ENCODE results near the gene BAD. TPM values are rescaled to one million over a fixed set of nuclear protein-coding genes. Genes with fewer than 3 reads are reported as not detected.

Gene BAD
- total RNA-seq, 2 experiments from 2014 or later, result 21.2 to 74.2 TPM

- ChIA-PET POLR2A (no interaction called here), CTCF (ENCODE audit: unreplicated experiment) (no interaction called here)
- TF ChIP-seq, protein P1, sequence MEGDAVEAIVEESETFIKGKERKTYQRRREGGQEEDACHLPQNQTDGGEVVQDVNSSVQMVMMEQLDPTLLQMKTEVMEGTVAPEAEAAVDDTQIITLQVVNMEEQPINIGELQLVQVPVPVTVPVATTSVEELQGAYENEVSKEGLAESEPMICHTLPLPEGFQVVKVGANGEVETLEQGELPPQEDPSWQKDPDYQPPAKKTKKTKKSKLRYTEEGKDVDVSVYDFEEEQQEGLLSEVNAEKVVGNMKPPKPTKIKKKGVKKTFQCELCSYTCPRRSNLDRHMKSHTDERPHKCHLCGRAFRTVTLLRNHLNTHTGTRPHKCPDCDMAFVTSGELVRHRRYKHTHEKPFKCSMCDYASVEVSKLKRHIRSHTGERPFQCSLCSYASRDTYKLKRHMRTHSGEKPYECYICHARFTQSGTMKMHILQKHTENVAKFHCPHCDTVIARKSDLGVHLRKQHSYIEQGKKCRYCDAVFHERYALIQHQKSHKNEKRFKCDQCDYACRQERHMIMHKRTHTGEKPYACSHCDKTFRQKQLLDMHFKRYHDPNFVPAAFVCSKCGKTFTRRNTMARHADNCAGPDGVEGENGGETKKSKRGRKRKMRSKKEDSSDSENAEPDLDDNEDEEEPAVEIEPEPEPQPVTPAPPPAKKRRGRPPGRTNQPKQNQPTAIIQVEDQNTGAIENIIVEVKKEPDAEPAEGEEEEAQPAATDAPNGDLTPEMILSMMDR (conservative IDR thresholded peaks at IDR 0.05; ENCODE audit: low read length), result no peak
- TF ChIP-seq EZH2phosphoT487 (IDR thresholded peaks at IDR 0.05; ENCODE audit: borderline replicate concordance, low read depth, low read length), result no peak
- no peak within 1 kb of the TSS for H3K4me2 ChIP-seq (ENCODE audit: low read length)
- no TSS peak for BruUV-seq (replicated peaks)
- no peaks in the 10 kb centered on the region for H4K20me1 ChIP-seq (ENCODE audit: insufficient read depth, low read length)
- no peaks in the 10 kb centered on the region for H3K9me3 ChIP-seq (ENCODE audit: low read length)
- peaks cover 3% of the 10 kb centered on the region for H3K4me1 ChIP-seq (ENCODE audit: insufficient read depth, low read length, poor library complexity, severe bottlenecking)
- H3K27ac ChIP-seq (ENCODE audit: low read depth, low read length, poor library complexity, severe bottlenecking), result no peak within 1 kb of the TSS
- no peak within 1 kb of the TSS for H3K4me3 ChIP-seq (ENCODE audit: low read depth, low read length, poor library complexity, severe bottlenecking)
- H3K36me3 ChIP-seq (ENCODE audit: insufficient read depth, low read length), result no peaks in the 10 kb centered on the region
- H3K9me2 ChIP-seq (ENCODE audit: insufficient read depth, low read length), result no peaks in the 10 kb centered on the region
- H3K79me2 ChIP-seq (ENCODE audit: insufficient read depth, low read depth, low read length), result no peaks in the 10 kb centered on the region
- DNase-seq (ENCODE audit: low spot score), result no peak
- no peak within 1 kb of the TSS for H2AFZ ChIP-seq (ENCODE audit: low read length)
- intact Hi-C loops (cut with micrococcal nuclease; ENCODE audit: unreplicated experiment), result no loop called here
Measured at GRCh38 chr11:64291262-64291751, 6.8 kb upstream of the BAD start, which contains the start of gene KCNK4. Gene KCNK4, plus strand, starts transcription at chr11:64291302. Its CDS starts 1,717 bp downstream, at chr11:64293019.

GRCh38 chr11:64290352-64291261 is 6.1 kb upstream of the BAD start:
- Histone ChIP-seq H3K4me3 (ENCODE audit: low read depth, low read length, poor library complexity, severe bottlenecking) (no peak overlapping the region), H3K36me3 (ENCODE audit: insufficient read depth, low read length) (no peaks in the 10 kb centered on the region), H3K4me2 (ENCODE audit: low read length) (no peak overlapping the region), H3K9me3 (ENCODE audit: low read length) (no peaks in the 10 kb centered on the region), H3K9me2 (ENCODE audit: insufficient read depth, low read length) (no peaks in the 10 kb centered on the region), H3K27ac (ENCODE audit: low read depth, low read length, poor library complexity, severe bottlenecking) (no peak overlapping the region), H2AFZ (ENCODE audit: low read length) (no peak overlapping the region), H3K4me1 (ENCODE audit: insufficient read depth, low read length, poor library complexity, severe bottlenecking) (peaks cover 8% of the 10 kb centered on the region), H3K79me2 (ENCODE audit: insufficient read depth, low read depth, low read length) (no peaks in the 10 kb centered on the region), H4K20me1 (ENCODE audit: insufficient read depth, low read length) (no peaks in the 10 kb centered on the region)
- BruUV-seq (replicated peaks), result no TSS peak
- TF ChIP-seq, protein P1 (conservative IDR thresholded peaks at IDR 0.05; ENCODE audit: low read length), result no peak
- TF ChIP-seq EZH2phosphoT487 (IDR thresholded peaks at IDR 0.05; ENCODE audit: borderline replicate concordance, low read depth, low read length), result no peak
- DNase-seq (ENCODE audit: low spot score), result no peak
- ChIA-PET POLR2A (no interaction called here), CTCF (ENCODE audit: unreplicated experiment) (no interaction called here)
- intact Hi-C loops (cut with micrococcal nuclease; ENCODE audit: unreplicated experiment), result no loop called here

Data from OCI-LY7 (cell line).